Body of pancreas (tissue), 4 donors: ENCODE measurements around the gene HSD3B7. TPM values are rescaled to one million over a fixed set of nuclear protein-coding genes. Genes with fewer than 3 reads are reported as not detected.
A peak's percentile ranks its signal among the peaks of the same experiment; 100 is the strongest.
"Not testable (repeated sequence)": the region's sequence is repeated elsewhere in the genome, so short reads cannot be mapped to it uniquely, and the experiment has no call there.

Experiments
- ATAC-seq: fragments of 150-250 bp; one replicate; pipeline ENCODE4 v1.9.1; 2016
- DNase-seq, 4 donors: peaks; one replicate each; pipeline ENCODE4 v3.0.0-alpha.2; 2019
- H3K27ac ChIP-seq, 4 donors: fragments of 200-600 bp; sonication (generic); 1 replicate in 3 of 4; 2 replicates in 1 of 4; pipeline versions ENCODE4 v1.5.1 to v1.6.1; 2016 to 2019; ENCODE audit warnings: mild to moderate bottlenecking in 1 of 4, mixed read lengths in 1 of 4, moderate library complexity in 1 of 4
- H3K27me3 ChIP-seq, 2 donors: fragments of 200-600 bp; sonication (generic); one replicate each; pipeline ENCODE4 v1.6.0; 2016; ENCODE audit warnings: mild to moderate bottlenecking in 1 of 2
- H3K36me3 ChIP-seq, 2 donors: fragments of 200-600 bp; sonication (generic); replicated peaks in 1 of 2; 2 replicates each; pipeline ENCODE4 v1.5.1; 2016; ENCODE audit warnings: low read depth in 2 of 2; ENCODE audit not compliant: insufficient read depth in 1 of 2
- H3K4me1 ChIP-seq: fragments of 200-600 bp; sonication (generic); one replicate; pipeline ENCODE4 v1.6.0; 2016
- H3K4me3 ChIP-seq, 2 donors: fragments of 200-600 bp; sonication (generic); 1 replicate in 1 of 2; 2 replicates in 1 of 2; pipeline ENCODE4 v1.5.1; 2016 to 2019
- H3K9me3 ChIP-seq, 3 donors: fragments of 200-600 bp; sonication (generic); 1 replicate in 2 of 3; 2 replicates in 1 of 3; pipeline ENCODE4 v1.5.1; 2016
- POLR2A ChIP-seq, 3 donors: fragments of 450-650 bp; IDR thresholded peaks; one replicate each; pipeline ENCODE4 v1.6.1; 2016; ENCODE audit warnings: antibody characterized with exemption in 3 of 3, mild to moderate bottlenecking in 2 of 3
- WGBS, 2 donors: methylation state at CpG; one replicate each; pipeline ENCODE4 v1.1.5; 2017; 5-methylcytosine and 5-hydroxymethylcytosine counted together
- intact Hi-C: fragments of 100-400 bp; cut with DNase I; formaldehyde crosslinking; loops from one replicate; pipeline ENCODE4 v1.15.1; 2023
- total RNA-seq, 2 donors: library from RNA; depleted of rRNA; stranded (reverse); fragments of >200 nt; gene quantifications; one replicate each; pipeline ENCODE4 v1.1.0, GENCODE V29; 2016
- TF ChIP-seq, protein P1 (sequence below), 7 experiments: fragments of 450-650 bp in 4 of 7; fragments of 200-600 bp in 3 of 7; sonication (generic) in 3 of 7; IDR thresholded peaks; one replicate each; pipeline ENCODE4 v1.5.1; 2016 to 2019; ENCODE audit warnings: antibody characterized with exemption in 7 of 7

HSD3B7 gene
- total RNA-seq, result 10 to 100 TPM; 20.5 to 21.4 TPM

DNA sequence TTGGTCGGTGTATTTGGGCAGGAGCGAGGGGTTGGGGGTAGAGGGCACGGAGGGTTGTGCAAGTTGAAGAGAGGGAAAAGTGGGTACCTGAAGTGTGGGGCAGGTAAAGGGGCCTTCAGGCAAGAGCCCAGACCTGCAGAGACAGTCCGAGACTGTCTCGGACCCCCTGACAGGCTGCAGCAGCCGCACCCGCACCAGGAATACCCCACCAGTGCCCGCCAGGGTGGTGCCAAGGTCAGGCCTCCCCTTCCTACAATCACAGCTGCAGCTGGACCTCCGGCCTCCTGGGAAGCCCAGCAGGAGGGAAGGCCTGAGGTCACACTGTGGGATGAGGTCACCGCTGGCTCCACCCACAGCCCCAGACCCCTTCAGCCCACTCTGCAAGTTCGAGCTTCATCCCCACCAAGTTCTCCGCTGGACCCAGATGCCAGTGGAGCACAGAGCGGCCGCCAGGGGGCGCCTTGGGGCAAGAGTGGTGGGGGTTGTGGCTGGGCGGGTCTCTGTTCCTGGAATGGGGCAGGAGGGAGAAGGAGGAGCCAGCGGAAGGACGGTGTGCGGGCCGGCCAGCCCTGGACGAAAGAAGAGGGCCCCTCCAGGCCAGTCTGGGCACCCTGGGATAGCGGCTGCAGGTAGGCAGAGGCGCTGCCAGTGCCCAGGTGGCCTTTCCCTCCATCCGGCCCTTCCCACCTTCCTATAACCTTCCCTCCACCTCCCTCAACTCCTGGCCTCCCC is at the start of gene HSD3B7:
Gene HSD3B7, plus strand, starts transcription at position 539 of the 732 bp plus-strand sequence. CDS start 452 bp downstream, outside the sequence.
- no peaks in the 10 kb centered on the region for H3K27me3 ChIP-seq
- H3K4me1 ChIP-seq, result peaks cover 17% of the 10 kb centered on the region
- peak within 1 kb of the TSS in 1 of 2 donors; percentile 30 for H3K4me3 ChIP-seq
- ATAC-seq (peak; percentile 90), DNase-seq (peak; percentile 90 to 93 (median 91))
- intact Hi-C loops, result loop anchor here (5.0 to 10.0 kb wide), 3 partner anchors 160 to 880 kb away; no protein-coding TSS in a partner anchor
- H3K36me3 ChIP-seq, result peaks cover 10 to 12% of the 10 kb centered on the region in 2 donors
- TF ChIP-seq, protein P1, sequence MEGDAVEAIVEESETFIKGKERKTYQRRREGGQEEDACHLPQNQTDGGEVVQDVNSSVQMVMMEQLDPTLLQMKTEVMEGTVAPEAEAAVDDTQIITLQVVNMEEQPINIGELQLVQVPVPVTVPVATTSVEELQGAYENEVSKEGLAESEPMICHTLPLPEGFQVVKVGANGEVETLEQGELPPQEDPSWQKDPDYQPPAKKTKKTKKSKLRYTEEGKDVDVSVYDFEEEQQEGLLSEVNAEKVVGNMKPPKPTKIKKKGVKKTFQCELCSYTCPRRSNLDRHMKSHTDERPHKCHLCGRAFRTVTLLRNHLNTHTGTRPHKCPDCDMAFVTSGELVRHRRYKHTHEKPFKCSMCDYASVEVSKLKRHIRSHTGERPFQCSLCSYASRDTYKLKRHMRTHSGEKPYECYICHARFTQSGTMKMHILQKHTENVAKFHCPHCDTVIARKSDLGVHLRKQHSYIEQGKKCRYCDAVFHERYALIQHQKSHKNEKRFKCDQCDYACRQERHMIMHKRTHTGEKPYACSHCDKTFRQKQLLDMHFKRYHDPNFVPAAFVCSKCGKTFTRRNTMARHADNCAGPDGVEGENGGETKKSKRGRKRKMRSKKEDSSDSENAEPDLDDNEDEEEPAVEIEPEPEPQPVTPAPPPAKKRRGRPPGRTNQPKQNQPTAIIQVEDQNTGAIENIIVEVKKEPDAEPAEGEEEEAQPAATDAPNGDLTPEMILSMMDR (IDR thresholded peaks at IDR 0.05), result peak; percentile 83 to 96 (median 90)
- TF ChIP-seq POLR2A (IDR thresholded peaks at IDR 0.05), result peak in 2 of 3 donors; percentile 66 to 74
- 22 to 24% methylated on average over 13 to 23 of the region's 24 CpGs for WGBS, 2 donors
- no peaks in the 10 kb centered on the region for H3K9me3 ChIP-seq
- H3K27ac ChIP-seq, result peak within 1 kb of the TSS; percentile 77 to 93 (median 91)

DNA sequence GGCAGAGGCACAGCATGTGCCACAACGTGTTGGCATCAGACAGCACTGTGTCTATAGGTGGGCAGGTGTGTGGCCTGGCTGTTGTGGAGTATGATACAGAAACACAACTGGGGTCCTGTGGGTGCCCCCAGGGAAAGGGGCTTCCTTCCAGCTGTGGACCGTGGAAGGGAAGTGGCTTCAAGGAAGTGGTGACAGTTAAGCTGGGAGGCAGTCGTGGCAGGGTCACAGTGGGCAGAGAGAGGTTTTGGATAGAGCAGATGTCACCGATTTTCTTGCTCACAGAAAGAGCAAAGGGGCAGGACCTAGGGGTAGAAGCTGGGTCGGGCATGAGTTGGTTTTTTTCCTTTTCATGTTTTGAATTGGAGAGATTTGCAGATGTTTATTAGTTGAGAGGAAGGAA is 47.3 kb upstream of the HSD3B7 start:
- intact Hi-C loops, result no loop called here
- Histone ChIP-seq H3K27me3 (no peaks in the 10 kb centered on the region), H3K4me3 (no peak overlapping the region), H3K36me3 (no peaks in the 10 kb centered on the region), H3K9me3 (no peaks in the 10 kb centered on the region), H3K27ac (no peak overlapping the region), H3K4me1 (peaks cover 12% of the 10 kb centered on the region)
- WGBS, 2 donors, result 46 to 64% methylated on average over 5 of the region's 5 CpGs
- TF ChIP-seq, protein P1 (IDR thresholded peaks at IDR 0.05), result no peak
- TF ChIP-seq POLR2A (IDR thresholded peaks at IDR 0.05), result no peak
- DNase-seq, result no peak
- ATAC-seq, result no peak

DNA sequence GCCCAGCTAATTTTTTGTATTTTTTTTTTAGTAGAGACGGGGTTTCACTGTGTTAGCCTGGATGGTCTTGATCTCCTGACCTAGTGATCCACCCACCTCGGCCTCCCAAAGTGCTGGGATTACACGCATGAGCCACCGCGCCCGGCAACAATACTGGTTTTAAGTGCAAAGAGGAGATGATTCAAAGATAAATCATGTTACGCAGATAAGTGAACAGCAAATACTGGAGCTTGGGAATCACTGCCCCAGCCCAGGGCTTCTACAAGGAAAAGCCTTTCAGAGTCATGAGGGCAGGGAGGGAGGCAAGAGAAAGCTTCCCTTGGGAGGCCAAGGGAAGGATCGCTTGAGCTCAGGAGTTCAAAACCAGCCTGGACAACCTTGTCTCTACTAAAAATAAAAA is 45.4 kb upstream of the HSD3B7 start:
- H3K4me3 ChIP-seq, H3K27me3 ChIP-seq, H3K27ac ChIP-seq, intact Hi-C loops, ATAC-seq, H3K9me3 ChIP-seq, DNase-seq, H3K36me3 ChIP-seq: not testable (repeated sequence)
- peaks cover 12% of the 10 kb centered on the region for H3K4me1 ChIP-seq
- 93% methylated on average over 8 of the region's 8 CpGs for WGBS, 2 donors

DNA sequence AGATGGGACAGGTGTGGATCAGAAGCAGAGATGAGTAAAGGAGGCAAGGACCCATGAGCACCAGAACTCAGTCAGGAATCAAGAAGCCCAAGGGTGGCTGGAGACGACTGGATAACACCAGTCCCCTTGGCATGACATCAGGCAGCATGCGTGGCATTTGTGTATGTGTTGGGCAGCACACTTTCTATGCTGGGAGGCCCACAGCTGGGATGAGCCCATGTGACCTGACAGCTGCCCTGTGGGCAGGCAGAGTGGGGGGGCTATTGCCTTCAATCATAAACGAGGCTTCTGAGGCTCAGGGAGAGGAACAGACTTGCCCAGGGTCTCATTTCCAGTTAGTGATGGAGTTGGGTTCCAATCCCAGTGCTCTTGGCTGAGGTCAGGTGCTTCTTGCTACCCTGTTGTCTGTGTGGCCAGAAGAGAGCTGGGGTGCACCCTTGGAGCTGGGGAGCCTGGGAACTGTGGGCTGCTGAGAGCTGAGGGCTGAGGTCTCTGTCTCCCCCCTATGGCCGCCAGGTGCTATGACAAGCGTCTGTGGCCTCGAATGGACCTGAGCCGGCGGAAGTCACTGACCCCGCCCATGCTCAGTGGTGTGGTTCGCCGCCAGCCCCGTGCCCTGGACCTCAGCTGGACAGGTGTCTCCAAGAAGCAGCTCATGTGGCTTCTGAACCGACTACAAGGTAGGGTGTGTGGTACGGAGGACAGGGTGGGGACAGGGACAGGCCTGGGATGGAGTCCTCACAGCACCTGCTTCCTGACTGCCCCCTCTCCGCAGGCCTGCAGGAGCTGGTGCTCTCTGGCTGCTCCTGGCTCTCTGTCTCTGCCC is 43.2 kb upstream of the HSD3B7 start:
- H3K36me3 ChIP-seq, result no peaks in the 10 kb centered on the region
- H3K27ac ChIP-seq, result peak overlapping the region; percentile 2 to 55 (median 28)
- intact Hi-C loops, result no loop called here
- DNase-seq (peak; percentile 82 to 89 (median 88)), ATAC-seq (peak; percentile 97)
- no peaks in the 10 kb centered on the region for H3K9me3 ChIP-seq
- H3K4me3 ChIP-seq, result no peak overlapping the region
- TF ChIP-seq, protein P1 (IDR thresholded peaks at IDR 0.05), result peak; percentile 72 to 92 (median 88)
- no peak for TF ChIP-seq POLR2A (IDR thresholded peaks at IDR 0.05)
- no peaks in the 10 kb centered on the region for H3K27me3 ChIP-seq
- WGBS, 2 donors, result 10 to 80% methylated on average over 2 to 15 of the region's 15 CpGs
- peaks cover 12% of the 10 kb centered on the region for H3K4me1 ChIP-seq

DNA sequence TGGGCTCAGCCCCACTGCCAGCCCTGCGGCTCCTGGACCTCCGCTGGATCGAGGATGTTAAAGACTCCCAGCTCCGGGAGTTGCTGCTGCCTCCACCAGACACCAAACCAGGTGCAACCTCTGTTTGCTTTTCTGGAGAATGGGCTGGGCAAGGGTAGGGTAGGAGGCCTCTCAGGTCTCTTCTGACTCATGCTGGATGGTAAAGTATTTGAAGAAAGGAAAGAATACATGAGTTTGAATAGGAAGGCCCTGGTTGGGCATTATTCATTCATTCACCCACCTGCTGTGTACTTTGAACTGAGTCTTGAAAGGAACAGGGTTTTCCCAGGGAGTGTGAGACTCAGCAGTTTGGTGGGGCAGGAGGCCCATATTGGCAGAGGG is 42.6 kb upstream of the HSD3B7 start:
- no peak for ATAC-seq
- no peak overlapping the region for H3K4me3 ChIP-seq

More for the DNA sequence above, 42.6 kb upstream of the HSD3B7 start:
- DNase-seq, result no peak
- H3K27me3 ChIP-seq, result no peaks in the 10 kb centered on the region
- intact Hi-C loops, result no loop called here
- H3K27ac ChIP-seq, result peak overlapping the region; percentile 2 to 55 (median 28)
- H3K9me3 ChIP-seq, result no peaks in the 10 kb centered on the region
- H3K36me3 ChIP-seq, result no peaks in the 10 kb centered on the region
- H3K4me1 ChIP-seq, result peaks cover 12% of the 10 kb centered on the region
- 39 to 60% methylated on average over 1 to 4 of the region's 4 CpGs for WGBS, 2 donors
- TF ChIP-seq, protein P1 (IDR thresholded peaks at IDR 0.05), result no peak
- TF ChIP-seq POLR2A (IDR thresholded peaks at IDR 0.05), result no peak
